Activated CD8-positive, alpha-beta memory T cell treated with anti-CD3 and anti-CD28 coated beads, Interleukin-2, amount 50 U/mL, for 1 hour (primary cell): ENCODE measurements around the gene METTL6.
"Not testable (repeated sequence)": the region's sequence is repeated elsewhere in the genome, so short reads cannot be mapped to it uniquely, and the experiment has no call there.

Experiments
- DNase-seq: peaks from one replicate; pipeline ENCODE4 v3.0.0-alpha.2; 2020; ENCODE audit errors: extremely low read depth

The METTL6 gene

GRCh38 chr3:15427182-15427880, at the start of gene METTL6, which contains the start of gene EAF1:
METTL6 (minus strand) TSS chr3:15427544; CDS start chr3:15426511, 1,033 bp downstream.
EAF1 (plus strand) TSS chr3:15427598; CDS start chr3:15427780, 182 bp downstream.
- DNase-seq: peak; percentile 53

GRCh38 chr3:15476378-15476777, 49.0 kb upstream of the METTL6 start:
- DNase-seq: no peak

GRCh38 chr3:15475161-15475560, 47.8 kb upstream of the METTL6 start:
- DNase-seq: no peak

GRCh38 chr3:15471861-15472260, 44.5 kb upstream of the METTL6 start:
- DNase-seq: no peak

- DNase-seq: no peak
These were observed 43.5 kb upstream of the METTL6 start for GRCh38 chr3:15470849-15471248.

GRCh38 chr3:15470261-15470660, 42.9 kb upstream of the METTL6 start:
- no peak for DNase-seq

GRCh38 chr3:15467227-15468181, 40.2 kb upstream of the METTL6 start:
- no peak for DNase-seq

GRCh38 chr3:15465876-15466585, 38.7 kb upstream of the METTL6 start:
- no peak for DNase-seq

GRCh38 chr3:15462451-15462850, 35.1 kb upstream of the METTL6 start:
- DNase-seq: no peak

- DNase-seq: no peak
These were observed 33.7 kb upstream of the METTL6 start for GRCh38 chr3:15460891-15461531.

- DNase-seq: no peak
These were observed 31.0 kb upstream of the METTL6 start for GRCh38 chr3:15458212-15458780.

GRCh38 chr3:15456915-15457314, 29.6 kb upstream of the METTL6 start:
- not testable (repeated sequence) for DNase-seq

GRCh38 chr3:15456321-15456720, 29.0 kb upstream of the METTL6 start:
- no peak for DNase-seq

- DNase-seq: no peak
These were observed 28.4 kb upstream of the METTL6 start for GRCh38 chr3:15455756-15456155.

GRCh38 chr3:15454965-15455364, 27.6 kb upstream of the METTL6 start:
- DNase-seq: no peak

GRCh38 chr3:15453991-15454625, 26.8 kb upstream of the METTL6 start:
- no peak for DNase-seq

- DNase-seq: no peak
These were observed 26.2 kb upstream of the METTL6 start for GRCh38 chr3:15453501-15453900.

- no peak for DNase-seq
These were observed 25.6 kb upstream of the METTL6 start for GRCh38 chr3:15452961-15453360.

GRCh38 chr3:15452156-15452555, 24.8 kb upstream of the METTL6 start:
- DNase-seq: no peak

GRCh38 chr3:15451216-15452113, 24.1 kb upstream of the METTL6 start:
- no peak for DNase-seq
